GM21367 (cell line): ENCODE measurements around the gene USP36.
"Not testable (repeated sequence)": the region's sequence is repeated elsewhere in the genome, so short reads cannot be mapped to it uniquely, and the experiment has no call there.

Source experiments
- ATAC-seq: cut with Tn5 transposase; IDR thresholded peaks from one replicate; pipeline ENCODE4 v1.9.1; 2021; ENCODE audit not compliant: unreplicated experiment

The USP36 gene

GRCh38 chr17:78793968-78794367, 46.6 kb downstream of the USP36 start:
- no peak for ATAC-seq

GRCh38 chr17:78793415-78793814, 47.2 kb downstream of the USP36 start:
- no peak for ATAC-seq

GRCh38 chr17:78791840-78792709, 48.5 kb downstream of the USP36 start:
- ATAC-seq = no peak

GRCh38 chr17:78790552-78790951, 50.1 kb downstream of the USP36 start:
- no peak for ATAC-seq

- no peak for ATAC-seq
Measured at GRCh38 chr17:78789663-78790181, 50.9 kb downstream of the USP36 start.

GRCh38 chr17:78789149-78789662, 51.4 kb downstream of the USP36 start:
- no peak for ATAC-seq

GRCh38 chr17:78788451-78788850, 52.2 kb downstream of the USP36 start:
- no peak for ATAC-seq

GRCh38 chr17:78787444-78787843, 53.2 kb downstream of the USP36 start:
- ATAC-seq = no peak

- no peak for ATAC-seq
Measured at GRCh38 chr17:78785663-78786057, 55.0 kb downstream of the USP36 start.

GRCh38 chr17:78785011-78785662, 55.5 kb downstream of the USP36 start:
- ATAC-seq = no peak

GRCh38 chr17:78784352-78784751, 56.3 kb downstream of the USP36 start:
- ATAC-seq = no peak

GRCh38 chr17:78783711-78784324, 56.8 kb downstream of the USP36 start:
- no peak for ATAC-seq

- no peak for ATAC-seq
Measured at GRCh38 chr17:78781893-78782304, 58.7 kb downstream of the USP36 start, which contains the start of gene CYTH1. Gene CYTH1, minus strand, starts transcription at chr17:78782273. Its CDS starts 50 bp downstream, at chr17:78782223.

- ATAC-seq = no peak
Measured at GRCh38 chr17:78781104-78781892, 59.3 kb downstream of the USP36 start.

- ATAC-seq = no peak
Measured at GRCh38 chr17:78780335-78780734, 60.3 kb downstream of the USP36 start.

GRCh38 chr17:78779850-78780249, 60.8 kb downstream of the USP36 start:
- no peak for ATAC-seq

GRCh38 chr17:78779286-78779651, 61.3 kb downstream of the USP36 start:
- ATAC-seq = not testable (repeated sequence)

GRCh38 chr17:78777881-78778280, 62.7 kb downstream of the USP36 start:
- no peak for ATAC-seq

- ATAC-seq = no peak
Measured at GRCh38 chr17:78774956-78775571, 65.5 kb downstream of the USP36 start.

- no peak for ATAC-seq
Measured at GRCh38 chr17:78774453-78774852, 66.2 kb downstream of the USP36 start.
